HG02588 (cell line): ENCODE results near the gene MYOM1.

Experiments
- ATAC-seq: cut with Tn5 transposase; IDR thresholded peaks from one replicate; pipeline ENCODE4 v1.9.1; 2021; ENCODE audit warnings: mild to moderate bottlenecking, moderate library complexity; ENCODE audit not compliant: unreplicated experiment

MYOM1 gene

GRCh38 chr18:3153107-3153704 is 66.6 kb downstream of the MYOM1 start:
- ATAC-seq = peak; percentile 67

GRCh38 chr18:3152294-3152693 is 67.5 kb downstream of the MYOM1 start:
- no peak for ATAC-seq

- no peak for ATAC-seq
These were observed 68.1 kb downstream of the MYOM1 start for GRCh38 chr18:3151399-3152264.

GRCh38 chr18:3150688-3151087 is 69.1 kb downstream of the MYOM1 start:
- no peak for ATAC-seq

- no peak for ATAC-seq
These were observed 69.5 kb downstream of the MYOM1 start for GRCh38 chr18:3150274-3150673.

GRCh38 chr18:3148930-3149535 is 70.7 kb downstream of the MYOM1 start:
- no peak for ATAC-seq

- ATAC-seq = no peak
These were observed 71.7 kb downstream of the MYOM1 start for GRCh38 chr18:3147935-3148554.

GRCh38 chr18:3140986-3141639 is 78.7 kb downstream of the MYOM1 start:
- ATAC-seq = no peak

GRCh38 chr18:3140342-3140741 is 79.4 kb downstream of the MYOM1 start:
- ATAC-seq = no peak

- no peak for ATAC-seq
These were observed 80.4 kb downstream of the MYOM1 start for GRCh38 chr18:3139406-3139805.

GRCh38 chr18:3138274-3138975 is 81.3 kb downstream of the MYOM1 start:
- no peak for ATAC-seq

GRCh38 chr18:3135536-3135935 is 84.2 kb downstream of the MYOM1 start:
- no peak for ATAC-seq

- ATAC-seq = no peak
These were observed 87.1 kb downstream of the MYOM1 start for GRCh38 chr18:3132700-3133099.

GRCh38 chr18:3130344-3130743 is 89.4 kb downstream of the MYOM1 start:
- no peak for ATAC-seq

- ATAC-seq = peak; percentile 93
These were observed 90.5 kb downstream of the MYOM1 start for GRCh38 chr18:3129053-3129864.

- no peak for ATAC-seq
These were observed 93.2 kb downstream of the MYOM1 start for GRCh38 chr18:3126457-3127097.

- ATAC-seq = no peak
These were observed 94.9 kb downstream of the MYOM1 start for GRCh38 chr18:3124822-3125221.

- ATAC-seq = no peak
These were observed 96.9 kb downstream of the MYOM1 start for GRCh38 chr18:3122851-3123250.

GRCh38 chr18:3121259-3121658 is 98.5 kb downstream of the MYOM1 start:
- ATAC-seq = no peak
